CD4-positive, alpha-beta T cell treated with Interleukin-17A for 4 hours (primary cell): Measurements from ENCODE around the gene PLCD3.

Source experiments
- DNase-seq: peaks from one replicate; pipeline ENCODE4 v3.0.0-alpha.2; 2020; ENCODE audit warnings: mixed read lengths

PLCD3 gene

GRCh38 chr17:45067637-45068036 is 64.7 kb downstream of the PLCD3 start:
- no peak for DNase-seq

- DNase-seq, result no peak
Measured at GRCh38 chr17:45063198-45063597, 69.1 kb downstream of the PLCD3 start.

GRCh38 chr17:45061606-45062205 is 70.6 kb downstream of the PLCD3 start:
- DNase-seq, result no peak

GRCh38 chr17:45060797-45061605 is 71.3 kb downstream of the PLCD3 start, which contains the start of gene NMT1:
Gene NMT1 (plus strand): TSS chr17:45061317. CDS start chr17:45061330, 13 bp downstream.
- DNase-seq, result peak; percentile 95

- no peak for DNase-seq
Measured at GRCh38 chr17:45060382-45060796, 71.9 kb downstream of the PLCD3 start.
